Fibroblast of skin of right biceps (primary cell): ENCODE results near the gene ADAR.

Experiments used
- DNase-seq: peaks from one replicate; pipeline ENCODE4 v3.0.0-alpha.2; 2013

The ADAR gene

GRCh38 chr1:154557248-154557938 lies 50.6 kb downstream of the ADAR start:
- DNase-seq = no peak

GRCh38 chr1:154556422-154556821 lies 51.6 kb downstream of the ADAR start:
- peak; percentile 29 for DNase-seq

- no peak for DNase-seq
Measured at GRCh38 chr1:154553056-154554030, 54.6 kb downstream of the ADAR start.

- no peak for DNase-seq
Measured at GRCh38 chr1:154552036-154552435, 56.0 kb downstream of the ADAR start.

GRCh38 chr1:154551474-154551873 lies 56.5 kb downstream of the ADAR start:
- no peak for DNase-seq

- DNase-seq = no peak
Measured at GRCh38 chr1:154550657-154551056, 57.3 kb downstream of the ADAR start.

GRCh38 chr1:154550070-154550469 lies 57.9 kb downstream of the ADAR start:
- no peak for DNase-seq

- no peak for DNase-seq
Measured at GRCh38 chr1:154549202-154549770, 58.7 kb downstream of the ADAR start.

GRCh38 chr1:154548028-154548427 lies 60.0 kb downstream of the ADAR start:
- no peak for DNase-seq

- no peak for DNase-seq
Measured at GRCh38 chr1:154547105-154547732, 60.8 kb downstream of the ADAR start.

GRCh38 chr1:154546264-154547063 lies 61.5 kb downstream of the ADAR start:
- DNase-seq = peak; percentile 49

- no peak for DNase-seq
Measured at GRCh38 chr1:154541231-154541630, 66.8 kb downstream of the ADAR start.

GRCh38 chr1:154539486-154540483 lies 68.2 kb downstream of the ADAR start:
- DNase-seq = no peak

GRCh38 chr1:154536570-154536969 lies 71.4 kb downstream of the ADAR start:
- DNase-seq = no peak

- peak; percentile 8 for DNase-seq
Measured at GRCh38 chr1:154533952-154534844, 73.8 kb downstream of the ADAR start.
